HG03095 (cell line): Measurements from ENCODE around the gene WDR5.

Experiments
- ATAC-seq: cut with Tn5 transposase; IDR thresholded peaks from one replicate; pipeline ENCODE4 v1.9.1; 2021; ENCODE audit warnings: moderate library complexity; ENCODE audit not compliant: unreplicated experiment

WDR5 gene

GRCh38 chr9:134186471-134187109 is 50.7 kb downstream of the WDR5 start:
- ATAC-seq, result no peak

- no peak for ATAC-seq
These were observed 51.2 kb downstream of the WDR5 start for GRCh38 chr9:134187110-134187531.

- ATAC-seq, result no peak
These were observed 52.1 kb downstream of the WDR5 start for GRCh38 chr9:134187891-134188385.

GRCh38 chr9:134188386-134189144 is 52.7 kb downstream of the WDR5 start:
- ATAC-seq, result no peak

- no peak for ATAC-seq
These were observed 53.2 kb downstream of the WDR5 start for GRCh38 chr9:134189145-134189469.

- no peak for ATAC-seq
These were observed 53.8 kb downstream of the WDR5 start for GRCh38 chr9:134189470-134190231.

GRCh38 chr9:134190232-134191121 is 54.6 kb downstream of the WDR5 start:
- no peak for ATAC-seq

- no peak for ATAC-seq
These were observed 55.8 kb downstream of the WDR5 start for GRCh38 chr9:134191455-134192209.

GRCh38 chr9:134192311-134192950 is 56.5 kb downstream of the WDR5 start:
- no peak for ATAC-seq

GRCh38 chr9:134192951-134193731 is 57.3 kb downstream of the WDR5 start:
- no peak for ATAC-seq

- ATAC-seq, result no peak
These were observed 58.1 kb downstream of the WDR5 start for GRCh38 chr9:134193912-134194535.

GRCh38 chr9:134195558-134195957 is 59.7 kb downstream of the WDR5 start:
- no peak for ATAC-seq

- no peak for ATAC-seq
These were observed 61.0 kb downstream of the WDR5 start for GRCh38 chr9:134196911-134197310.

- no peak for ATAC-seq
These were observed 62.9 kb downstream of the WDR5 start for GRCh38 chr9:134198791-134199190.

- ATAC-seq, result no peak
These were observed 64.8 kb downstream of the WDR5 start for GRCh38 chr9:134200730-134201129.

- ATAC-seq, result no peak
These were observed 67.3 kb downstream of the WDR5 start for GRCh38 chr9:134203224-134203623.

GRCh38 chr9:134204041-134204440 is 68.2 kb downstream of the WDR5 start:
- no peak for ATAC-seq

- no peak for ATAC-seq
These were observed 69.2 kb downstream of the WDR5 start for GRCh38 chr9:134204991-134205578.
